ENCODE results near the gene CAP2.

GRCh38 chr6:17429383-17430061, 36.1 kb downstream of the CAP2 start:
- TF ChIP-seq CTCF (IDR thresholded peaks at IDR 0.05; ENCODE audit: insufficient read depth, low read length): no peak
- TF ChIP-seq, protein P1, sequence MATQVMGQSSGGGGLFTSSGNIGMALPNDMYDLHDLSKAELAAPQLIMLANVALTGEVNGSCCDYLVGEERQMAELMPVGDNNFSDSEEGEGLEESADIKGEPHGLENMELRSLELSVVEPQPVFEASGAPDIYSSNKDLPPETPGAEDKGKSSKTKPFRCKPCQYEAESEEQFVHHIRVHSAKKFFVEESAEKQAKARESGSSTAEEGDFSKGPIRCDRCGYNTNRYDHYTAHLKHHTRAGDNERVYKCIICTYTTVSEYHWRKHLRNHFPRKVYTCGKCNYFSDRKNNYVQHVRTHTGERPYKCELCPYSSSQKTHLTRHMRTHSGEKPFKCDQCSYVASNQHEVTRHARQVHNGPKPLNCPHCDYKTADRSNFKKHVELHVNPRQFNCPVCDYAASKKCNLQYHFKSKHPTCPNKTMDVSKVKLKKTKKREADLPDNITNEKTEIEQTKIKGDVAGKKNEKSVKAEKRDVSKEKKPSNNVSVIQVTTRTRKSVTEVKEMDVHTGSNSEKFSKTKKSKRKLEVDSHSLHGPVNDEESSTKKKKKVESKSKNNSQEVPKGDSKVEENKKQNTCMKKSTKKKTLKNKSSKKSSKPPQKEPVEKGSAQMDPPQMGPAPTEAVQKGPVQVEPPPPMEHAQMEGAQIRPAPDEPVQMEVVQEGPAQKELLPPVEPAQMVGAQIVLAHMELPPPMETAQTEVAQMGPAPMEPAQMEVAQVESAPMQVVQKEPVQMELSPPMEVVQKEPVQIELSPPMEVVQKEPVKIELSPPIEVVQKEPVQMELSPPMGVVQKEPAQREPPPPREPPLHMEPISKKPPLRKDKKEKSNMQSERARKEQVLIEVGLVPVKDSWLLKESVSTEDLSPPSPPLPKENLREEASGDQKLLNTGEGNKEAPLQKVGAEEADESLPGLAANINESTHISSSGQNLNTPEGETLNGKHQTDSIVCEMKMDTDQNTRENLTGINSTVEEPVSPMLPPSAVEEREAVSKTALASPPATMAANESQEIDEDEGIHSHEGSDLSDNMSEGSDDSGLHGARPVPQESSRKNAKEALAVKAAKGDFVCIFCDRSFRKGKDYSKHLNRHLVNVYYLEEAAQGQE (IDR thresholded peaks at IDR 0.05; ENCODE audit: insufficient replicate concordance, low read depth): no peak

All from HL-60 (cell line).